Fibroblast of lung (primary cell): ENCODE data around the gene KIR3DL2.

Source experiments
- CTCF ChIP-seq, 2 donors: IDR thresholded peaks in 1 of 2; conservative IDR thresholded peaks in 1 of 2; 1 replicate in 1 of 2; 2 replicates in 1 of 2; pipeline ENCODE4 v1.5.1; 2011 to 2012; ENCODE audit warnings: low read length in 2 of 2, control low read depth in 1 of 2, inconsistent platforms in 1 of 2, low read depth in 1 of 2, mild to moderate bottlenecking in 1 of 2
- EZH2 ChIP-seq: IDR thresholded peaks from 2 replicates; pipeline ENCODE4 v1.5.1; 2012; ENCODE audit warnings: low read length, control low read depth, mild to moderate bottlenecking; ENCODE audit errors: missing control alignments

- no peak for TF ChIP-seq CTCF (conservative IDR thresholded peaks at IDR 0.05 in 1 of 2, IDR thresholded peaks at IDR 0.05 in 1 of 2; ENCODE audit: low read depth in 1 of 2, low read length in 2 of 2)
- no peak for TF ChIP-seq EZH2
These were observed 32.5 kb downstream of the KIR3DL2 start for GRCh38 chr19:54882758-54883157.
